NOMO-1 treated with DMSO at 0.1 percent for 48 hours (cell line): ENCODE data around the gene ZMIZ1.

Experiments used
- DNase-seq: peaks from one replicate; lab custom pipeline; 2025; ENCODE audit not compliant: unreplicated experiment; lab: John Stamatoyannopoulos, UW

Gene ZMIZ1

DNA sequence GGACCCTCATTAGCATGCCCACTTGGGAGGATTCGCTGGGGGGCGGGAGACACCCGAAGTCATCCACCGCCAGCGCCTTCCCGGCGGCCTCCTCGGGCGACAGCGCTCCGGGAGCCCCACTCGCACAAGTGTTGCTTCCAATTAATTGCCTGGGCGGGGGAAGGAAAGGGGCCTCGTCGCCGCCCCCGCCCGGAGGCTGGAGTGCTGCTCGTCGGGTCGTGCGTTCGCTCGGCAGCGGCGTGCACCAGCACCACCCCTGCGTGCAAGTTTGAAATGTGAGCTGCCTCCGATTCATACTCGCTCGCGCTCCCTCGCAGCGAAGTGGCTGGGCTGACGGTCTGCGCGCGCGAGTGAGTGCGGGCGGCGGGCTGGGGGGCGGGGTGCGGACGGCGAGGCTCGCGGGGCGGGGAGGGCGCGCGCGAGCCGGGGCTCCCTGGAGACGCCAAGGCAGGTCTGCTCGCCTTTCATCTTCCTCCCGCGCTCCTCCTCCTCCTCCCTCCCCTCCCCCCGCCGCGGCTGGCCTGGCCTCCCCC is 173.9 kb downstream of the ZMIZ1 start:
- DNase-seq, result peak; percentile 56

DNA sequence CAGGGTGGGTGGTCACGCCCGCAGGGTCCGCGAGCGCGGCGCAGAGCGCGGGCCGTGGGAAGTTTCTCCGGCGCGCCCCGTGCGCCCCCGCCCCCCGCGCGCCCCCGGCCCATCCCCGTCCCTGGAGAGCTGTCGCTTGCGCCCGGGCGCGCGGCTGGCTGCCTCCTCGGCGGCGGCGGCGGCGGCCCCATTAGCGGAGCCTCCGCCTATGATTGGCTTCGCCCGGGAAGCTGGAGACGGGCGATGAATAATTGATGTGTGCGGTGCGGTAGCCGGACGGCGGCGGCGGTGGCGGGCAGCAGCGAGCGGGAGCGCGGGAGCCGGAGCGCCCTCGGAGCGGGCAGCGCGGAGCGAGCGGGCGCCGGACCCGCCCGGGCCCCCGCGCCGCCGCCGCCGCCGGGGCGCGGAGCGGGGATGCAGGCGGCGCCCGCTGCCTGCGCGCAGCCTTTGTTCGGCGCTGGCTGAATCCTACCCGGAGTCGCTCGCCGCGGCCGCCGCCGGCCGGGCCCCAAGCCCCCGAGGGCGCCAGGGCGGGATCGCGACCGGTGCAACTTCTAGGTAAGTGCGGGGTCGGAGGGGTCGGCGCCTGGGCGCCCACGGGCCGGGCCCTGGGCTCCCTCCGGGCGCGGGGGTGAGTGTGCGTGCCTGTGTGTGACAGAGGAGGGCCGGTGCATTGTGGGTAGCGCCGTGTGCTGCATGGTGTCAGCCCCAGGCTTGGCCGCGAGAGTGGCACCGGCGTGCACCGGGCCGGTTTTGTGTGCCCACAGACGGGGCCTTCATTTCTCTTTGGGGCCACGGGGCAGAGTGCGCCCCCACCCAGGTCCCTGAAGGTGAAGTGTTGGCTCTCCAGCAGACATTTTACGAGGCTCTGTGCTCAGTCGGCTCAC is 174.7 kb downstream of the ZMIZ1 start:
- no peak for DNase-seq

DNA sequence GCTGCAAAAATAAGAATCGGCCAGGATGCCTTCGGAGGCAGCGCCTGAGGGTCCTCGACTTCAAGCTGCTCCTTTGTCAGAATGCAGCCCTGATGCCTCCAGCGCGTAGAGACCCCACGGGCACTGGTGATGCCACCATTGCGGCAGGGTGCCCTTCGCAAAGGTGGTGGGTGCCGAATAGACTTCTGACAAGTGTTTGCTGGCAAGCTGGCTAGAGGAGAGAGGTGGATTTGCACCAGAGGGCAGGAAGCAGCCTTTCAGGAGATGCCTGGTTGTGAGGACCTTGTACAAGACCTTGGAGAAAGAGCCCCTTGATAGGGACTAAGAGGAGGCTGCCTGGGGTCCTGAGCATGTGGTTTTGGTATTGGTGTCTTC is 175.3 kb downstream of the ZMIZ1 start:
- no peak for DNase-seq

DNA sequence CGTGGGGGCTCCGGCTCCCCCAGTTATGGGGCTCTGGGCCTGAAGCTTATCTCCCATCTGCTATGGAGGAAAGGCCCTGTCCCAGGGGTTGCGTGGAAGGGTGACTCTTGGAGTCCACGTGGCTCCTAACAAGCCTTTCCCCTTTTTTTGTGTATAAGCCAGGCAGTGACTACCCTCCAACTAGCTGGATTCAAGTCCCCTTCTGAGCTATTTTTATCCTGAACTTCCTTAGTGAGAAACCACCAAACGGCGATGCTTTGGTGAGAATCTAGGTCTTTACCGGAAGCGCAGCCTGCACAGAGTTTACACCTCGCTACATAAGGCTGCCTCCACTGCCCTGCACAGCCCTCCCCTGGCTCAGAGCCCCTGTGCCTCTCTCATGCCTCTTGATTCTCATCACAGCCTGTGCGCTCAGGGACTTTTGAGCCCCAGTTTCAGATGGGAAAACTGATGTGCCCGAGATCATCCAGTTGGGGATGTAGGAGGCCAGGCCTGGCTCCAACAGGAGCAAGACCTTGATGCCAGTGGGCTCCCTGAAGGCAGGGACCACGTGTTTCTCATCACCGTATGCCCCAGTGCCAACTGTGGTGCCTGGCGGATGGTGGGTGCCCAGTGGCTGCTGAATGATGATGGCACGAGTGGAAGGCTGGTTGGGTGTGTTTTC is 176.2 kb downstream of the ZMIZ1 start:
- DNase-seq, result peak; percentile 55

GRCh38 chr10:79245539-79246208 is 176.9 kb downstream of the ZMIZ1 start:
- no peak for DNase-seq

DNA sequence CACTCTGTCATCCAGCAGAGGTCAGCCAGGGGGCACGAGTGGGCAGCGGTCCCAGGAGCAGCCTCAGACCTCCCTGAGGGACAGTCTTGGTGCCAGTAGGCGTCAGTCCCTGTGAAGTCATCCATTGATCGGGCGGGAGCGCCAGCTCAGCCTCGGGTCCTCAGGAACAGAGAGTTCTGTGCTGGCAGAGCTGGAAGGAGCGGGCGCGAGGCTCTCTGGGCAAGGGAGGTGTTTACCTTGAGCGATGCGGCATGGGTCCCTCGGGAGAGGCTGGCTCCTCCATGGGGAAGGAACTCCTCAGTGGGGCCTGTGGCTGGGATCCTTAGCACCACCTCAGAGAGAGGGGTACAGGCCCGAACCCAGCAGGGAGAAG is 177.4 kb downstream of the ZMIZ1 start:
- DNase-seq, result no peak

DNA sequence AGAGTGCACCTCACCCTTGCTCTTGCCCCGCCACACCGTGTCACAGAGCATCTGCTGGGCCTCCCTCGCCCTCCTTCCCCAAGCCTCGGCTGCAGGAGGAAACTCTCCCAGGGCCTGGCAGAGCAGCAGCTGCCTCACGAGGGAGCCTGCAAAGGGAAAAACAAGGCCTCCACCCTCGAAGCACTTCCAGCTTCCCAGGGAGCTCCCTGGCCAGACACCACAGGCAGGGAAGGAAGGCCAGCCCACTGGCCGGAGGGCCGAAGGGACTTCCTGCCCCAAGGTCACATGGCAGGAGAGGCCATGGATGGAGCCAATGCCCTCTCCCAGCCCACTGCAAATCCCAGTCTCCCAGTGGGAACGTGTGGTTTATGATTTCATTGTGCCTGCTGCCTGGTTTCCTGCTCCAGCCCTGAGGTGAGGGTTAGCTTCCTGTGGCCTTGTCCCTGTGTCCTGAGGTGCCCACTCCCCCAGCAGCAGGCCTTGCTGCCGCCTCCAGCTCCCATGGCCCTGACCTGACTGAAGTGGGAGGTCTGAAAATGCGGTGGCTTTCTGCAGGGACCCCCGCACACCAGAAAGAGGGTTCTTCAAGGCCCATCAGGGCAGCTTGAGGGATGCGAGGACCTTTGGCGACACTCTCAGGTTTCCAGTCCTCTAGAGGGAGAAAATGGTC is 178.0 kb downstream of the ZMIZ1 start:
- no peak for DNase-seq

GRCh38 chr10:79247373-79248137 is 178.8 kb downstream of the ZMIZ1 start:
- no peak for DNase-seq

GRCh38 chr10:79248341-79249185 is 179.8 kb downstream of the ZMIZ1 start:
- peak; percentile 55 for DNase-seq

DNA sequence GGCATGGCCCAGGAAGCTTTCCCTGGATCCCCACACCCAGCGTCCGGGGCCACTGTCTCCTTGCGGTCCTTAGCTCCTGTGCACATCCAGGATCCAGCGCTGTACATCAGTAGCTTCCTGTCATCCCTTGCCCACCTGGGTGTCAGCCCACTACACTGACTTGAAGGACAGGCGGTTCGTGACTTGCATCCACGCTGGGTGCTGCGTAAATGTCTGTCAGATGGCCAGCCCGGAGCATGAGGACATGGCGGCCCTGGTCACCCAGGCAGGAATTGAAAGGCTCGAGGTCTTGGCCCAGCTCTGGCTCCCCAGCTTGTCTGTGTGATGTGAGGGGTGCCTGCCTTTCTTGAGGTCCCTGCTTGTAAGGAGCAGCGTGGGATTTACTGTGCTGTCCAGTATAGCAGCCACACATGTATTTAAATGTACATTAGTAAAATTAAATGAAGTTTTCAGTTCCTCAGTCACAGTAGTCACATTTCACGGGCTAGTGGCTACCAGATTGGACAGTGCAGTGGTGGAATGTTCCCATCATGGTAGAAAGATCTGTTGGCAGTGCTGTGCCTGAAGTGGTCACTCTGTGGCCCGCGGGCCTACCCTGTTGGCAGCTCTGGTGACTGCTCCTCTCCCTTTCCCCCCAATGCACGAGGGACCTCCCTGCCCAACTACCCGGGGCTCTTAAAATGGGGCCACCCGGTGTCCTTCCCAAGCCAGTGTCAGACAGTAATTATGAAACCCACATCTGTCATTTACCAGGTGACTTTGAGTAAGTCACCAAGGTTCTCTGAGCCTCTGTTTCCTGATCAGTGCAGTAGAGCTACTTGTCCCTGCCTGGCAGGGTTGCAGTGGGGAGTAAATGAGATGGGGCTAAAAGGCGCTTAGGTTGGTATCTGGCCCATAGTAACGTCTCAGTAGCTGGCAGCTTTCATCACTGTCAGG is 180.7 kb downstream of the ZMIZ1 start:
- DNase-seq, result no peak

GRCh38 chr10:79250259-79250658 is 181.5 kb downstream of the ZMIZ1 start:
- peak; percentile 81 for DNase-seq

- no peak for DNase-seq
Measured at GRCh38 chr10:79252450-79252849, 183.7 kb downstream of the ZMIZ1 start.

DNA sequence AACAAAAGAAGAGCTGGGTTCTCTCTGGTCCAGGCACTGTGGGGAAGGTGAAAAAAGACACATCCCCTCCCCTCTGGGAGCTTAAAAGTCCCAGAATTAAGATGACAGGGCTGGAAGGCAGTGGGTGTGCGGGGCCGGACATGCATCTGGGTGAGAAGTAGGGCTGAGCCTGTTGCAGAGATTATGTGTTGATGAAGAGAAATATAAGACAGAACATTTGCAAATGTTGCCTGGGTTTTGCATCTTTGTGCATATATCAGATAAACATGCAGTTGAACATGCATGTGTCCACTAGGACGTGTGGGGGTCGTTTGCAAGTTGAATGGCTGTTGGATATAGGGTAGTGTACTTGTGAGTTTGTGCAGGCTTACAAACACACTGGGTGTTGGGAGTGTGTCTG is 184.2 kb downstream of the ZMIZ1 start:
- DNase-seq, result no peak

GRCh38 chr10:79253704-79254103 is 184.9 kb downstream of the ZMIZ1 start:
- no peak for DNase-seq

- no peak for DNase-seq
Measured at GRCh38 chr10:79254333-79255006, 185.7 kb downstream of the ZMIZ1 start.

DNA sequence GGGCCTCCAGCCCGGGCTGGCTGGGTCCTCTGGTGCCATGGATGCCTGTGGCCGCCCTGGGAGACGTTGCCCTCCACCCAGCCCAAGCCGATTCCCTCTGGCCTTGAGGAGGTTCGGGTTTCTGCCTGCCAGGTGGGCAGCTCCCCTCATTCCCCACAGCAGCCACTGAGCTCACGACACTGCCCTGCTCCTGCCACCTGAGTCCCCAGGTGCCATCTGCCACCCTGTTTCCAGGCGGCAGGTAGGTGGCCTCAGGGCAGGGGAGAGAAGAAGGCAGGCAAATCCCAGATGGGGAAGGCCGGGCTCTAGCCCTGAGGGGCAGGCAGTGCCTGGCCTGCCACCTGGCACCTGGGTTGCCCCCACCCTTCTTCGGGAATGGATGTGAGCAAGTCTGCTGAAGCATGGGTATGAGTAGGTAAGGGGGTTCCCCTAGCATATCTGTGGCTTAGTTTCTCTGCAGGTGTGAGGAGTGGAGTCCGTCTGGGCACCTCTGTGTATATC is 186.3 kb downstream of the ZMIZ1 start:
- no peak for DNase-seq

DNA sequence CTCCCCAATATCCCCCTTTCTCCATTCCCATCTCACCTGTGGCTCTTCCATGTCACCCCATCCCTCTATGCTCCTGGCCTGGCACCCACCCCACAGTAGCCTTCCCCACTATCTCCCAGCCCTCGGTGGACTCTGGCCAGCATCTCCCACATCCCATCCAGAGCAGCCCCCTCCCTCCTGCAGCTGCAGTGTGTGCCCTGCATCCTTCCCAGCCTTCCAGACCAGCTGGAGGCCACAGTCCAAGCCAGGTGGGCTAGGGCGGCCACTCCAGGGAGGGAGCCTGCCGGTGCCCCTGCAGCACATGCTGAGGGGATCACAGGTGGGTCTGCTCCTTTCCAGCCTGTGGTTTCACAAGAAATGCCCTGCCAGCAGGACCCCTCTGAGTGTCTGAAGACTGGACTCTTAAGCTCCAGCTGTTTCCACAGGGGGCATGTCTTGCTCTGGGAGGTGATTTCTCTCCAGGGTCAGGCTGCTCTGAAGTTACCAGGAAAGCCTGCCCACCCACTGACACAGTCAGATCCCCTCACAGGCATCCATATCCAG is 187.6 kb downstream of the ZMIZ1 start:
- no peak for DNase-seq
